A673 (cell line): Measurements from ENCODE around the gene SHC3.

Experiments
- CTCF ChIP-seq: fragments of 300-800, 200-600 bp; sonication (generic); conservative IDR thresholded peaks from 2 replicates; pipeline ENCODE4 v1.5.1; 2017; ENCODE audit warnings: low read depth, mild to moderate bottlenecking, antibody characterized with exemption, low read length, moderate library complexity, mixed read lengths
- EZH2 ChIP-seq: fragments of 200-600 bp; sonication (generic); IDR thresholded peaks from 2 replicates; pipeline ENCODE4 v1.6.1; 2017; ENCODE audit warnings: borderline replicate concordance, low read depth, mild to moderate bottlenecking, mixed read lengths, antibody characterized with exemption, low read length; ENCODE audit not compliant: poor library complexity, severe bottlenecking

GRCh38 chr9:89204801-89205200, 26.2 kb upstream of the SHC3 start:
- no peak for TF ChIP-seq CTCF
- TF ChIP-seq EZH2: no peak
